HepG2 (cell line): ENCODE data around the gene PCDHGB2. TPM values are rescaled to one million over a fixed set of nuclear protein-coding genes. Genes with fewer than 3 reads are reported as not detected.

Experiments
- ELF4 ChIP-seq: sonication (generic); formaldehyde crosslinking; IDR thresholded peaks from 2 replicates; pipeline ENCODE4 v1.5.0; 2020; ENCODE audit warnings: missing genetic modification reagents, mild to moderate bottlenecking, moderate library complexity, borderline replicate concordance
- ESRRA ChIP-seq: sonication (generic); formaldehyde crosslinking; IDR thresholded peaks from 2 replicates; pipeline ENCODE4 v1.5.1; 2020; ENCODE audit warnings: mild to moderate bottlenecking, low read depth, missing genetic modification reagents
- HNRNPLL ChIP-seq: fragments of 200-400 bp; formaldehyde crosslinking; IDR thresholded peaks from 2 replicates; pipeline ENCODE4 v1.6.1; 2017; ENCODE audit warnings: mild to moderate bottlenecking, low read depth, low read length; ENCODE audit not compliant: poor library complexity, severe bottlenecking
- KDM5B ChIP-seq: sonication (generic); formaldehyde crosslinking; IDR thresholded peaks from 2 replicates; pipeline ENCODE4 v1.4.0; 2020; ENCODE audit warnings: missing genetic modification reagents, mild to moderate bottlenecking, borderline replicate concordance
- PRPF4 ChIP-seq: fragments of 200-400 bp; formaldehyde crosslinking; IDR thresholded peaks from 2 replicates; pipeline ENCODE4 v1.6.1; 2016; ENCODE audit warnings: low read length, low read depth; ENCODE audit not compliant: poor library complexity, severe bottlenecking
- SCMH1 ChIP-seq: sonication (generic); formaldehyde crosslinking; IDR thresholded peaks from 2 replicates; pipeline ENCODE4 v1.9.0; 2021; ENCODE audit warnings: missing genetic modification reagents, mild to moderate bottlenecking, borderline replicate concordance
- SP1 ChIP-seq, 2 experiments: fragments of 450-650 bp in 1 of 2; sonication (generic) in 1 of 2; formaldehyde crosslinking in 1 of 2; IDR thresholded peaks; 2 replicates each; pipeline versions ENCODE4 v1.4.0 to v1.6.1; 2016 to 2020; ENCODE audit warnings: missing genetic modification reagents in 1 of 2
- TAF15 ChIP-seq: fragments of 200-400 bp; formaldehyde crosslinking; IDR thresholded peaks from one replicate; pipeline ENCODE4 v1.6.1; 2018; ENCODE audit warnings: mild to moderate bottlenecking, low read depth, low read length; ENCODE audit not compliant: poor library complexity, severe bottlenecking
- YEATS4 ChIP-seq: sonication (generic); formaldehyde crosslinking; IDR thresholded peaks from 2 replicates; pipeline ENCODE4 v1.4.0; 2020; ENCODE audit warnings: missing genetic modification reagents, borderline replicate concordance
- ZNF17 ChIP-seq: sonication (generic); formaldehyde crosslinking; IDR thresholded peaks from 2 replicates; pipeline ENCODE4 v1.5.0; 2020; ENCODE audit warnings: mild to moderate bottlenecking, missing genetic modification reagents
- ZNF382 ChIP-seq: sonication (generic); formaldehyde crosslinking; IDR thresholded peaks from 2 replicates; pipeline ENCODE4 v1.5.0; 2020; ENCODE audit warnings: missing genetic modification reagents, mild to moderate bottlenecking, borderline replicate concordance
- ZNF383 ChIP-seq: sonication (generic); formaldehyde crosslinking; IDR thresholded peaks from 2 replicates; pipeline ENCODE4 v1.4.0; 2020; ENCODE audit warnings: missing genetic modification reagents, mild to moderate bottlenecking, borderline replicate concordance
- ZNF468 ChIP-seq: sonication (generic); formaldehyde crosslinking; IDR thresholded peaks from 2 replicates; pipeline ENCODE4 v1.8.0; 2022; ENCODE audit warnings: mild to moderate bottlenecking, moderate library complexity, missing genetic modification reagents
- ZNF567 ChIP-seq: sonication (generic); formaldehyde crosslinking; IDR thresholded peaks from 2 replicates; pipeline ENCODE4 v1.8.1; 2023; ENCODE audit warnings: mild to moderate bottlenecking, missing genetic modification reagents, borderline replicate concordance
- ZNF644 ChIP-seq: IDR thresholded peaks from 2 replicates; pipeline ENCODE4 v1.6.1; 2016; ENCODE audit warnings: low read depth
- polyA plus RNA-seq, 8 experiments: library from polyadenylated mRNA; depleted of rRNA in 3 of 8; stranded (reverse) in 7 of 8; unstranded in 1 of 8; fragments of >200 nt; fragmentation: Illumina TruSeq in 4 of 8; extraction: Trizol in 4 of 8; gene quantifications; 2 replicates each; pipeline versions ENCODE4 v1.2.1 to v1.2.3, GENCODE V29; 2011 to 2016; ENCODE audit warnings: low read depth in 4 of 8, missing spikeins in 1 of 8, mixed read lengths in 1 of 8; ENCODE audit not compliant: insufficient read depth in 1 of 8
- total RNA-seq, 5 experiments: library from RNA; depleted of rRNA; stranded (reverse); fragments of >200 nt; fragmentation: Illumina TruSeq; extraction: Trizol; gene quantifications; 2 replicates each; pipeline ENCODE4 v1.2.3, GENCODE V29; 2016; ENCODE audit warnings: low read depth in 1 of 5
- TF ChIP-seq, protein P1 (sequence below): sonication (generic); formaldehyde crosslinking; conservative IDR thresholded peaks from 2 replicates; pipeline ENCODE4 v1.8.0; 2022; ENCODE audit warnings: missing genetic modification reagents
- TF ChIP-seq, protein P2 (sequence below): sonication (generic); formaldehyde crosslinking; IDR thresholded peaks from 2 replicates; pipeline ENCODE4 v1.4.0; 2020; ENCODE audit warnings: missing genetic modification reagents
- TF ChIP-seq, protein P3 (sequence below): IDR thresholded peaks from 2 replicates; pipeline ENCODE4 v1.6.1; 2016; ENCODE audit warnings: missing compliant biosample characterization, missing genetic modification reagents, borderline replicate concordance
- TF ChIP-seq, protein P4 (sequence below): sonication (generic); formaldehyde crosslinking; IDR thresholded peaks from 2 replicates; pipeline ENCODE4 v1.9.0; 2022; ENCODE audit warnings: low read depth, missing genetic modification reagents

PCDHGB2 gene
- total and polyA plus RNA-seq, 2 of the 13 experiments (the other 11 are each of a cell fraction or from before 2014, with no cell fraction given), result 0.64 to 0.82 TPM

DNA sequence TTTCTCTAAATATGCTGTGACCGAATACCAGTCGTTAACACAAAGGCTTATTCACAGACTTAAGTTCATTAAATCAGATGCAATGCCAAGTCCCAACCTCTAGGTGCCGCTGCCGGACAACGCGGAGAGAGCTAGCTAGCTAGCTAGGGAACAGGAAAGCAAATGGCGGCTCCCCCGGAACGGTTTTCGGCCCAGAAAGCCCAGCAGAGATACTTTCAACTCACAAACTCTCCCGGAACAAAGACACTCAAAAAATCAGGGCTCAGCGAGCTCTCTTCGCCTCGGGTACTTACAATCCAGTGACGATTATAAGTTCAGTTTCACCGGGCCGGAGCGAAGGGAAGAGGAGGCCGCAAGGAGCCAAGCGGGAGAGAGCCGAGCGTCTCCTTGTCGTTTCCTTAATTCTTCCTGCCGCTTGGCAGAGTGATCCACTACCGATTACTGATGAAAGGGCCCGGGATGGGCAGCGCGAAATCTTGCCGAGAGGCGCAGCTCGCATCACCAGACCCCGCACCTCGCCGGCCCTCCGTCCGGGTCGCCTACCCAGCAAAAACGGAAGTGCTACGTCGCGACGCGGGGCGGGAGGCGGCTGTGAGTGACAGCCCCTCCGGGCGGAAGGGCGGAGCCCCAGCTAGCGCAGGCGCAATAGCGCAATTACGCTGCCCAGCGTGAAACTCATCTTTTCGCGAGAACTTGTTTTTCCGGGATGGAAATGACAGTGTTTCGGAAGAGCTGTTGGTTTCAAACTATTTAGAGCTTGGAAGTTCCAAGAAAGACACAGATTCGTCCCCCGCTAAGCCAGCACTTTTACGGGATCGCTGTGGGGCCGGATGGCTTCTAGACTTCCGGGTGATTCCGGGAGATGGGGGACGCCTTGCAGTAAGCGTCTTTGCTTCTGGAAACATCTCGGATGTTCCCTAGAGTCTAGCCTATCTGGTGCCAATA, 39.3 kb upstream of the PCDHGB2 start, which contains the start of gene TAF7 (continued):
- TF ChIP-seq ESRRA (peak; percentile 75; the same call in 1 of the 2 replicates), SP1 (IDR thresholded peaks at IDR 0.05) (no peak), SP1 (CRISPR knock-in tag; IDR thresholded peaks at IDR 0.05) (peak; percentile 66; the same call in 1 of the 2 replicates), ZNF567 (CRISPR knock-in tag) (peak; percentile 87), ZNF17 (no peak; the same call in 1 of the 2 replicates), ZNF382 (CRISPR knock-in tag) (no peak), KDM5B (CRISPR knock-in tag) (peak; percentile 87), ZNF644 (CRISPR knock-in tag) (0 out of 2 replicates have a peak, but pooled peaks have one; percentile 59), ZNF383 (CRISPR knock-in tag) (0 out of 2 replicates have a peak, but pooled peaks have one; percentile 29), TAF15 (no peak), SCMH1 (CRISPR knock-in tag) (no peak), ELF4 (CRISPR knock-in tag) (peak; percentile 77; the same call in 1 of the 2 replicates), YEATS4 (CRISPR knock-in tag) (peak; percentile 60), HNRNPLL (peak; percentile 51), ZNF468 (CRISPR knock-in tag) (no peak), PRPF4 (no peak)
- TF ChIP-seq, protein P1, sequence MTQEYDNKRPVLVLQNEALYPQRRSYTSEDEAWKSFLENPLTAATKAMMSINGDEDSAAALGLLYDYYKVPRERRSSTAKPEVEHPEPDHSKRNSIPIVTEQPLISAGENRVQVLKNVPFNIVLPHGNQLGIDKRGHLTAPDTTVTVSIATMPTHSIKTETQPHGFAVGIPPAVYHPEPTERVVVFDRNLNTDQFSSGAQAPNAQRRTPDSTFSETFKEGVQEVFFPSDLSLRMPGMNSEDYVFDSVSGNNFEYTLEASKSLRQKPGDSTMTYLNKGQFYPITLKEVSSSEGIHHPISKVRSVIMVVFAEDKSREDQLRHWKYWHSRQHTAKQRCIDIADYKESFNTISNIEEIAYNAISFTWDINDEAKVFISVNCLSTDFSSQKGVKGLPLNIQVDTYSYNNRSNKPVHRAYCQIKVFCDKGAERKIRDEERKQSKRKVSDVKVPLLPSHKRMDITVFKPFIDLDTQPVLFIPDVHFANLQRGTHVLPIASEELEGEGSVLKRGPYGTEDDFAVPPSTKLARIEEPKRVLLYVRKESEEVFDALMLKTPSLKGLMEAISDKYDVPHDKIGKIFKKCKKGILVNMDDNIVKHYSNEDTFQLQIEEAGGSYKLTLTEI, result no peak
- TF ChIP-seq, protein P2, sequence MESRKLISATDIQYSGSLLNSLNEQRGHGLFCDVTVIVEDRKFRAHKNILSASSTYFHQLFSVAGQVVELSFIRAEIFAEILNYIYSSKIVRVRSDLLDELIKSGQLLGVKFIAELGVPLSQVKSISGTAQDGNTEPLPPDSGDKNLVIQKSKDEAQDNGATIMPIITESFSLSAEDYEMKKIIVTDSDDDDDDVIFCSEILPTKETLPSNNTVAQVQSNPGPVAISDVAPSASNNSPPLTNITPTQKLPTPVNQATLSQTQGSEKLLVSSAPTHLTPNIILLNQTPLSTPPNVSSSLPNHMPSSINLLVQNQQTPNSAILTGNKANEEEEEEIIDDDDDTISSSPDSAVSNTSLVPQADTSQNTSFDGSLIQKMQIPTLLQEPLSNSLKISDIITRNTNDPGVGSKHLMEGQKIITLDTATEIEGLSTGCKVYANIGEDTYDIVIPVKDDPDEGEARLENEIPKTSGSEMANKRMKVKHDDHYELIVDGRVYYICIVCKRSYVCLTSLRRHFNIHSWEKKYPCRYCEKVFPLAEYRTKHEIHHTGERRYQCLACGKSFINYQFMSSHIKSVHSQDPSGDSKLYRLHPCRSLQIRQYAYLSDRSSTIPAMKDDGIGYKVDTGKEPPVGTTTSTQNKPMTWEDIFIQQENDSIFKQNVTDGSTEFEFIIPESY (CRISPR knock-in tag), result no peak
- TF ChIP-seq, protein P3, sequence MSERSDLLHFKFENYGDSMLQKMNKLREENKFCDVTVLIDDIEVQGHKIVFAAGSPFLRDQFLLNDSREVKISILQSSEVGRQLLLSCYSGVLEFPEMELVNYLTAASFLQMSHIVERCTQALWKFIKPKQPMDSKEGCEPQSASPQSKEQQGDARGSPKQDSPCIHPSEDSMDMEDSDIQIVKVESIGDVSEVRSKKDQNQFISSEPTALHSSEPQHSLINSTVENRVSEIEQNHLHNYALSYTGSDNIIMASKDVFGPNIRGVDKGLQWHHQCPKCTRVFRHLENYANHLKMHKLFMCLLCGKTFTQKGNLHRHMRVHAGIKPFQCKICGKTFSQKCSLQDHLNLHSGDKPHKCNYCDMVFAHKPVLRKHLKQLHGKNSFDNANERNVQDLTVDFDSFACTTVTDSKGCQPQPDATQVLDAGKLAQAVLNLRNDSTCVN, result peak; percentile 51; the same call in 1 of the 2 replicates
- TF ChIP-seq, protein P4, sequence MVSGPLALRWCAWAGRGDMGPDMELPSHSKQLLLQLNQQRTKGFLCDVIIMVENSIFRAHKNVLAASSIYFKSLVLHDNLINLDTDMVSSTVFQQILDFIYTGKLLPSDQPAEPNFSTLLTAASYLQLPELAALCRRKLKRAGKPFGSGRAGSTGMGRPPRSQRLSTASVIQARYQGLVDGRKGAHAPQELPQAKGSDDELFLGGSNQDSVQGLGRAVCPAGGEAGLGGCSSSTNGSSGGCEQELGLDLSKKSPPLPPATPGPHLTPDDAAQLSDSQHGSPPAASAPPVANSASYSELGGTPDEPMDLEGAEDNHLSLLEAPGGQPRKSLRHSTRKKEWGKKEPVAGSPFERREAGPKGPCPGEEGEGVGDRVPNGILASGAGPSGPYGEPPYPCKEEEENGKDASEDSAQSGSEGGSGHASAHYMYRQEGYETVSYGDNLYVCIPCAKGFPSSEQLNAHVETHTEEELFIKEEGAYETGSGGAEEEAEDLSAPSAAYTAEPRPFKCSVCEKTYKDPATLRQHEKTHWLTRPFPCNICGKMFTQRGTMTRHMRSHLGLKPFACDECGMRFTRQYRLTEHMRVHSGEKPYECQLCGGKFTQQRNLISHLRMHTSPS (CRISPR knock-in tag), result peak; percentile 51; the same call in 1 of the 2 replicates
